ENCODE measurements around the gene SFTA2.

DNA sequence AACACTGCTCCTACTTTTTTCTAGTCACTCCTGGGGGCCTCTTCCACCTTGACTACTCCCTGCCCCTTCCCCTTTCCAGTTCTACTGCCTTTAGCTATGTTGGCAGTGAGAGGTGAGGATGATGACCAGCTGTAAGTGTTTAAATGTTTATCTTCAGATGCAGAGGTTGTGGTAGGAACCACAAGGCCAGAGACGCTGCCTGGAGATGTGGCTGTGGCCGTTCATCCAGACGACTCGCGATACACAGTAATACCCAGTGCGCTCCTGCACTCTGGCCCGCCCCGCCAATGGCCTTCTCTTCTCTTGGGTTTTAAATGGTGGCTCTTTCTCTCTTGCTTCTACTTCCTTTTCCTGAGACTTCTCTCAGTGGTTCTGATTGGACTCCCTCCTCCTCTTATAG lies 13.3 kb downstream of the SFTA2 start:
- no peak for TF ChIP-seq ZZZ3 (IDR thresholded peaks at IDR 0.05; ENCODE audit: control insufficient read depth, insufficient read length, low read depth)
- TF ChIP-seq, protein P1, sequence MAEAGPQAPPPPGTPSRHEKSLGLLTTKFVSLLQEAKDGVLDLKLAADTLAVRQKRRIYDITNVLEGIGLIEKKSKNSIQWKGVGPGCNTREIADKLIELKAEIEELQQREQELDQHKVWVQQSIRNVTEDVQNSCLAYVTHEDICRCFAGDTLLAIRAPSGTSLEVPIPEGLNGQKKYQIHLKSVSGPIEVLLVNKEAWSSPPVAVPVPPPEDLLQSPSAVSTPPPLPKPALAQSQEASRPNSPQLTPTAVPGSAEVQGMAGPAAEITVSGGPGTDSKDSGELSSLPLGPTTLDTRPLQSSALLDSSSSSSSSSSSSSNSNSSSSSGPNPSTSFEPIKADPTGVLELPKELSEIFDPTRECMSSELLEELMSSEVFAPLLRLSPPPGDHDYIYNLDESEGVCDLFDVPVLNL (IDR thresholded peaks at IDR 0.05; ENCODE audit: low read depth, low read length), result no peak
- TF ChIP-seq, protein P2, sequence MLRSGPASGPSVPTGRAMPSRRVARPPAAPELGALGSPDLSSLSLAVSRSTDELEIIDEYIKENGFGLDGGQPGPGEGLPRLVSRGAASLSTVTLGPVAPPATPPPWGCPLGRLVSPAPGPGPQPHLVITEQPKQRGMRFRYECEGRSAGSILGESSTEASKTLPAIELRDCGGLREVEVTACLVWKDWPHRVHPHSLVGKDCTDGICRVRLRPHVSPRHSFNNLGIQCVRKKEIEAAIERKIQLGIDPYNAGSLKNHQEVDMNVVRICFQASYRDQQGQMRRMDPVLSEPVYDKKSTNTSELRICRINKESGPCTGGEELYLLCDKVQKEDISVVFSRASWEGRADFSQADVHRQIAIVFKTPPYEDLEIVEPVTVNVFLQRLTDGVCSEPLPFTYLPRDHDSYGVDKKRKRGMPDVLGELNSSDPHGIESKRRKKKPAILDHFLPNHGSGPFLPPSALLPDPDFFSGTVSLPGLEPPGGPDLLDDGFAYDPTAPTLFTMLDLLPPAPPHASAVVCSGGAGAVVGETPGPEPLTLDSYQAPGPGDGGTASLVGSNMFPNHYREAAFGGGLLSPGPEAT (IDR thresholded peaks at IDR 0.05; ENCODE audit: low read depth), result no peak
- TF ChIP-seq, protein P3, sequence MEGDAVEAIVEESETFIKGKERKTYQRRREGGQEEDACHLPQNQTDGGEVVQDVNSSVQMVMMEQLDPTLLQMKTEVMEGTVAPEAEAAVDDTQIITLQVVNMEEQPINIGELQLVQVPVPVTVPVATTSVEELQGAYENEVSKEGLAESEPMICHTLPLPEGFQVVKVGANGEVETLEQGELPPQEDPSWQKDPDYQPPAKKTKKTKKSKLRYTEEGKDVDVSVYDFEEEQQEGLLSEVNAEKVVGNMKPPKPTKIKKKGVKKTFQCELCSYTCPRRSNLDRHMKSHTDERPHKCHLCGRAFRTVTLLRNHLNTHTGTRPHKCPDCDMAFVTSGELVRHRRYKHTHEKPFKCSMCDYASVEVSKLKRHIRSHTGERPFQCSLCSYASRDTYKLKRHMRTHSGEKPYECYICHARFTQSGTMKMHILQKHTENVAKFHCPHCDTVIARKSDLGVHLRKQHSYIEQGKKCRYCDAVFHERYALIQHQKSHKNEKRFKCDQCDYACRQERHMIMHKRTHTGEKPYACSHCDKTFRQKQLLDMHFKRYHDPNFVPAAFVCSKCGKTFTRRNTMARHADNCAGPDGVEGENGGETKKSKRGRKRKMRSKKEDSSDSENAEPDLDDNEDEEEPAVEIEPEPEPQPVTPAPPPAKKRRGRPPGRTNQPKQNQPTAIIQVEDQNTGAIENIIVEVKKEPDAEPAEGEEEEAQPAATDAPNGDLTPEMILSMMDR (IDR thresholded peaks at IDR 0.05 in 2 of 3, conservative IDR thresholded peaks at IDR 0.05 in 1 of 3; ENCODE audit: control insufficient read depth in 2 of 3, extremely low read depth in 1 of 3, insufficient read depth in 1 of 3, low read depth in 3 of 3, low read length in 3 of 3), result no peak
- no peak for TF ChIP-seq TAF1 (IDR thresholded peaks at IDR 0.05; ENCODE audit: borderline replicate concordance, low read depth, low read length)
- TF ChIP-seq SUZ12 (IDR thresholded peaks at IDR 0.05; ENCODE audit: unreplicated experiment), result no peak
- TF ChIP-seq EP300 (IDR thresholded peaks at IDR 0.05; ENCODE audit: borderline replicate concordance in 1 of 2, control insufficient read depth in 1 of 2, low read depth in 2 of 2, low read length in 2 of 2), result no peak
- TF ChIP-seq, protein P4, sequence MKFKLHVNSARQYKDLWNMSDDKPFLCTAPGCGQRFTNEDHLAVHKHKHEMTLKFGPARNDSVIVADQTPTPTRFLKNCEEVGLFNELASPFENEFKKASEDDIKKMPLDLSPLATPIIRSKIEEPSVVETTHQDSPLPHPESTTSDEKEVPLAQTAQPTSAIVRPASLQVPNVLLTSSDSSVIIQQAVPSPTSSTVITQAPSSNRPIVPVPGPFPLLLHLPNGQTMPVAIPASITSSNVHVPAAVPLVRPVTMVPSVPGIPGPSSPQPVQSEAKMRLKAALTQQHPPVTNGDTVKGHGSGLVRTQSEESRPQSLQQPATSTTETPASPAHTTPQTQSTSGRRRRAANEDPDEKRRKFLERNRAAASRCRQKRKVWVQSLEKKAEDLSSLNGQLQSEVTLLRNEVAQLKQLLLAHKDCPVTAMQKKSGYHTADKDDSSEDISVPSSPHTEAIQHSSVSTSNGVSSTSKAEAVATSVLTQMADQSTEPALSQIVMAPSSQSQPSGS (IDR thresholded peaks at IDR 0.05; ENCODE audit: low read length), result no peak
- no peak for TF ChIP-seq RFX5 (IDR thresholded peaks at IDR 0.05; ENCODE audit: low read depth, low read length)
